ENCODE data around the gene FKBP15.

Gene FKBP15

GRCh38 chr9:113176803-113177202, 44.3 kb downstream of the FKBP15 start:
- Histone ChIP-seq H3K36me3 (replicated peaks; ENCODE audit: low read depth, low read length) (peaks cover 75% of the 10 kb centered on the region), H3K9me3 (ENCODE audit: insufficient read depth, low read length) (no peaks in the 10 kb centered on the region), H2AFZ (ENCODE audit: low read depth, low read length) (no peak overlapping the region), H3K4me2 (ENCODE audit: low read length) (no peak overlapping the region), H4K20me1 (ENCODE audit: insufficient read depth, low read length) (no peaks in the 10 kb centered on the region; the same call in 1 of the 2 replicates), H3K27me3 (ENCODE audit: low read depth, low read length) (no peaks in the 10 kb centered on the region), H3K27ac (ENCODE audit: low read length) (no peak overlapping the region), H3K4me1 (ENCODE audit: low read length) (no peaks in the 10 kb centered on the region), H3K9ac (ENCODE audit: low read length) (no peak overlapping the region), H3K4me3 (ENCODE audit: low read length) (no peak overlapping the region), H3K79me2 (ENCODE audit: low read length) (no peaks in the 10 kb centered on the region)
- TF ChIP-seq, protein P1, sequence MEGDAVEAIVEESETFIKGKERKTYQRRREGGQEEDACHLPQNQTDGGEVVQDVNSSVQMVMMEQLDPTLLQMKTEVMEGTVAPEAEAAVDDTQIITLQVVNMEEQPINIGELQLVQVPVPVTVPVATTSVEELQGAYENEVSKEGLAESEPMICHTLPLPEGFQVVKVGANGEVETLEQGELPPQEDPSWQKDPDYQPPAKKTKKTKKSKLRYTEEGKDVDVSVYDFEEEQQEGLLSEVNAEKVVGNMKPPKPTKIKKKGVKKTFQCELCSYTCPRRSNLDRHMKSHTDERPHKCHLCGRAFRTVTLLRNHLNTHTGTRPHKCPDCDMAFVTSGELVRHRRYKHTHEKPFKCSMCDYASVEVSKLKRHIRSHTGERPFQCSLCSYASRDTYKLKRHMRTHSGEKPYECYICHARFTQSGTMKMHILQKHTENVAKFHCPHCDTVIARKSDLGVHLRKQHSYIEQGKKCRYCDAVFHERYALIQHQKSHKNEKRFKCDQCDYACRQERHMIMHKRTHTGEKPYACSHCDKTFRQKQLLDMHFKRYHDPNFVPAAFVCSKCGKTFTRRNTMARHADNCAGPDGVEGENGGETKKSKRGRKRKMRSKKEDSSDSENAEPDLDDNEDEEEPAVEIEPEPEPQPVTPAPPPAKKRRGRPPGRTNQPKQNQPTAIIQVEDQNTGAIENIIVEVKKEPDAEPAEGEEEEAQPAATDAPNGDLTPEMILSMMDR (IDR thresholded peaks at IDR 0.05; ENCODE audit: low read depth, low read length): no peak
- no peak for TF ChIP-seq EZH2phosphoT487 (IDR thresholded peaks at IDR 0.05; ENCODE audit: low read depth)

- Histone ChIP-seq H3K36me3 (replicated peaks; ENCODE audit: low read depth, low read length) (peaks cover 72% of the 10 kb centered on the region), H3K4me3 (ENCODE audit: low read length) (no peak overlapping the region), H3K4me2 (ENCODE audit: low read length) (no peak overlapping the region), H2AFZ (ENCODE audit: low read depth, low read length) (no peak overlapping the region), H3K27me3 (ENCODE audit: low read depth, low read length) (no peaks in the 10 kb centered on the region), H3K9ac (ENCODE audit: low read length) (no peak overlapping the region), H3K4me1 (ENCODE audit: low read length) (no peaks in the 10 kb centered on the region), H4K20me1 (ENCODE audit: insufficient read depth, low read length) (no peaks in the 10 kb centered on the region), H3K27ac (ENCODE audit: low read length) (no peak overlapping the region), H3K9me3 (ENCODE audit: insufficient read depth, low read length) (no peaks in the 10 kb centered on the region), H3K79me2 (ENCODE audit: low read length) (no peaks in the 10 kb centered on the region)
- TF ChIP-seq EZH2phosphoT487 (IDR thresholded peaks at IDR 0.05; ENCODE audit: low read depth): no peak
- TF ChIP-seq, protein P1 (IDR thresholded peaks at IDR 0.05; ENCODE audit: low read depth, low read length): no peak
Observed at GRCh38 chr9:113173341-113173740, 47.7 kb downstream of the FKBP15 start.

- TF ChIP-seq, protein P1 (IDR thresholded peaks at IDR 0.05; ENCODE audit: low read depth, low read length): no peak
- TF ChIP-seq EZH2phosphoT487 (IDR thresholded peaks at IDR 0.05; ENCODE audit: low read depth): no peak
- H3K79me2 ChIP-seq (ENCODE audit: low read length): no peaks in the 10 kb centered on the region
Observed at GRCh38 chr9:113168809-113169208, 52.3 kb downstream of the FKBP15 start.

GRCh38 chr9:113166039-113166438, 55.0 kb downstream of the FKBP15 start:
- Histone ChIP-seq H3K36me3 (replicated peaks; ENCODE audit: low read depth, low read length) (peaks cover 81% of the 10 kb centered on the region), H3K9me3 (ENCODE audit: insufficient read depth, low read length) (no peaks in the 10 kb centered on the region)
- TF ChIP-seq EZH2phosphoT487 (IDR thresholded peaks at IDR 0.05; ENCODE audit: low read depth): no peak
- TF ChIP-seq, protein P1 (IDR thresholded peaks at IDR 0.05; ENCODE audit: low read depth, low read length): no peak

More at GRCh38 chr9:113168809-113169208, 52.3 kb downstream of the FKBP15 start:
- Histone ChIP-seq H3K9ac (ENCODE audit: low read length) (no peak overlapping the region), H2AFZ (ENCODE audit: low read depth, low read length) (no peak overlapping the region), H3K27ac (ENCODE audit: low read length) (no peak overlapping the region), H3K4me2 (ENCODE audit: low read length) (no peak overlapping the region), H3K36me3 (replicated peaks; ENCODE audit: low read depth, low read length) (peaks cover 79% of the 10 kb centered on the region), H3K4me1 (ENCODE audit: low read length) (no peaks in the 10 kb centered on the region), H4K20me1 (ENCODE audit: insufficient read depth, low read length) (no peaks in the 10 kb centered on the region), H3K27me3 (ENCODE audit: low read depth, low read length) (no peaks in the 10 kb centered on the region), H3K4me3 (ENCODE audit: low read length) (no peak overlapping the region), H3K9me3 (ENCODE audit: insufficient read depth, low read length) (no peaks in the 10 kb centered on the region)

More at GRCh38 chr9:113166039-113166438, 55.0 kb downstream of the FKBP15 start:
- H3K27ac ChIP-seq (ENCODE audit: low read length): no peak overlapping the region
- no peak overlapping the region for H3K4me2 ChIP-seq (ENCODE audit: low read length)
- no peaks in the 10 kb centered on the region for H3K27me3 ChIP-seq (ENCODE audit: low read depth, low read length)
- no peaks in the 10 kb centered on the region for H3K79me2 ChIP-seq (ENCODE audit: low read length)
- H3K4me1 ChIP-seq (ENCODE audit: low read length): no peaks in the 10 kb centered on the region
- no peaks in the 10 kb centered on the region for H4K20me1 ChIP-seq (ENCODE audit: insufficient read depth, low read length)
- no peak overlapping the region for H3K4me3 ChIP-seq (ENCODE audit: low read length)
- H3K9ac ChIP-seq (ENCODE audit: low read length): no peak overlapping the region
- no peak overlapping the region for H2AFZ ChIP-seq (ENCODE audit: low read depth, low read length)
